GM12875 (cell line): ENCODE data around the gene SAMD4A.
"Not testable (repeated sequence)": the region's sequence is repeated elsewhere in the genome, so short reads cannot be mapped to it uniquely, and the experiment has no call there.

ENCODE experiments used
- H3K4me3 ChIP-seq: one replicate; pipeline ENCODE4 v1.5.1; 2011; ENCODE audit warnings: low read depth, low read length, control low read depth
- CTCF ChIP-seq: IDR thresholded peaks from 2 replicates; pipeline ENCODE4 v1.5.1; 2011; ENCODE audit warnings: low read depth, mild to moderate bottlenecking, control low read depth, inconsistent platforms, low read length, moderate library complexity, borderline replicate concordance; ENCODE audit not compliant: insufficient read depth

The SAMD4A gene

GRCh38 chr14:54749180-54749579 is 182.3 kb downstream of the SAMD4A start:
- H3K4me3 ChIP-seq: no peak overlapping the region
- no peak for TF ChIP-seq CTCF

GRCh38 chr14:54749727-54750126 is 182.8 kb downstream of the SAMD4A start:
- TF ChIP-seq CTCF: no peak
- no peak overlapping the region for H3K4me3 ChIP-seq

GRCh38 chr14:54752611-54753010 is 185.7 kb downstream of the SAMD4A start:
- not testable (repeated sequence) for H3K4me3 ChIP-seq

- H3K4me3 ChIP-seq: not testable (repeated sequence)
These were observed 186.5 kb downstream of the SAMD4A start for GRCh38 chr14:54753396-54753795.

GRCh38 chr14:54754116-54754622 is 187.2 kb downstream of the SAMD4A start:
- TF ChIP-seq CTCF: no peak
- no peak overlapping the region for H3K4me3 ChIP-seq

GRCh38 chr14:54754623-54755386 is 187.9 kb downstream of the SAMD4A start:
- no peak for TF ChIP-seq CTCF
- no peak overlapping the region for H3K4me3 ChIP-seq

- no peak overlapping the region for H3K4me3 ChIP-seq
- no peak for TF ChIP-seq CTCF
These were observed 189.9 kb downstream of the SAMD4A start for GRCh38 chr14:54756656-54757392.

- no peak for TF ChIP-seq CTCF
- no peak overlapping the region for H3K4me3 ChIP-seq
These were observed 191.1 kb downstream of the SAMD4A start for GRCh38 chr14:54758041-54758440.
